Mesenchymal stem cell (in vitro differentiated cells and primary cell): ENCODE data around the gene CAPN9.

Experiments used
- DNase-seq: peaks from one replicate; pipeline ENCODE4 v3.0.0-alpha.2; 2013
- H2AFZ ChIP-seq: one replicate; pipeline ENCODE4 v1.6.1; 2013; ENCODE audit warnings: low read depth, mild to moderate bottlenecking, control low read depth, inconsistent platforms, low read length, moderate library complexity
- H2AK5ac ChIP-seq: 2 replicates; pipeline ENCODE4 v1.6.1; 2013; ENCODE audit warnings: low read length, moderate library complexity, mild to moderate bottlenecking, inconsistent platforms; ENCODE audit not compliant: severe bottlenecking
- H2BK120ac ChIP-seq: one replicate; pipeline ENCODE4 v1.6.1; 2013; ENCODE audit warnings: low read depth, mild to moderate bottlenecking, inconsistent platforms, low read length, moderate library complexity
- H2BK12ac ChIP-seq, 2 experiments: one replicate each; pipeline ENCODE4 v1.6.1; 2013; ENCODE audit warnings: inconsistent platforms in 2 of 2, low read length in 2 of 2, mild to moderate bottlenecking in 2 of 2, moderate library complexity in 2 of 2, control low read depth in 1 of 2
- H2BK15ac ChIP-seq: one replicate; pipeline ENCODE4 v1.6.1; 2013; ENCODE audit warnings: mild to moderate bottlenecking, low read depth, inconsistent platforms; ENCODE audit not compliant: poor library complexity, severe bottlenecking
- H2BK5ac ChIP-seq: 2 replicates; pipeline ENCODE4 v1.6.1; 2013; ENCODE audit warnings: low read depth, mild to moderate bottlenecking, low read length, control low read depth, inconsistent platforms; ENCODE audit not compliant: poor library complexity, severe bottlenecking
- H3K14ac ChIP-seq, 2 experiments: one replicate each; pipeline ENCODE4 v1.6.1; 2013; ENCODE audit warnings: inconsistent platforms in 2 of 2, low read length in 2 of 2, control low read depth in 1 of 2, mild to moderate bottlenecking in 1 of 2, moderate library complexity in 1 of 2
- H3K18ac ChIP-seq, 2 experiments: one replicate each; pipeline ENCODE4 v1.6.1; 2013; ENCODE audit warnings: inconsistent platforms in 2 of 2, low read length in 2 of 2, control low read depth in 1 of 2, low read depth in 1 of 2, mild to moderate bottlenecking in 1 of 2
- H3K23ac ChIP-seq, 2 experiments: one replicate each; pipeline ENCODE4 v1.6.1; 2013; ENCODE audit warnings: inconsistent platforms in 2 of 2, low read length in 2 of 2, mild to moderate bottlenecking in 2 of 2, moderate library complexity in 2 of 2, control low read depth in 1 of 2
- H3K27ac ChIP-seq: 2 replicates; pipeline ENCODE4 v1.5.1; 2013; ENCODE audit warnings: mild to moderate bottlenecking, moderate library complexity, low read length, control low read depth, inconsistent platforms; ENCODE audit not compliant: poor library complexity, severe bottlenecking
- H3K27me3 ChIP-seq, 2 experiments: 2 replicates each; pipeline versions ENCODE4 v1.6.1 to v1.7.0; 2013; ENCODE audit warnings: low read length in 2 of 2, mild to moderate bottlenecking in 2 of 2, moderate library complexity in 2 of 2, control low read depth in 1 of 2, inconsistent platforms in 1 of 2; ENCODE audit not compliant: control insufficient read depth in 1 of 2, insufficient read depth in 1 of 2
- H3K36me3 ChIP-seq, 2 experiments: 2 replicates each; pipeline versions ENCODE4 v1.6.1 to v1.7.0; 2013; ENCODE audit warnings: low read length in 2 of 2, control low read depth in 1 of 2, inconsistent platforms in 1 of 2, low read depth in 1 of 2, mild to moderate bottlenecking in 1 of 2; ENCODE audit not compliant: insufficient read depth in 2 of 2, control insufficient read depth in 1 of 2
- H3K4ac ChIP-seq, 2 experiments: one replicate each; pipeline ENCODE4 v1.6.1; 2013; ENCODE audit warnings: inconsistent platforms in 2 of 2, low read length in 2 of 2, mild to moderate bottlenecking in 2 of 2, moderate library complexity in 2 of 2, control low read depth in 1 of 2, low read depth in 1 of 2
- H3K4me1 ChIP-seq: 2 replicates; pipeline ENCODE4 v1.6.1; 2013; ENCODE audit warnings: low read depth, low read length, control low read depth; ENCODE audit not compliant: control insufficient read depth, insufficient read depth
- H3K4me2 ChIP-seq: 2 replicates; pipeline ENCODE4 v1.6.1; 2013; ENCODE audit warnings: low read length, mild to moderate bottlenecking, inconsistent platforms; ENCODE audit not compliant: poor library complexity, severe bottlenecking
- H3K4me3 ChIP-seq, 2 experiments: 2 replicates each; pipeline versions ENCODE4 v1.5.1 to v1.7.0; 2013; ENCODE audit warnings: low read length in 2 of 2, mild to moderate bottlenecking in 2 of 2, control low read depth in 1 of 2, low read depth in 1 of 2; ENCODE audit not compliant: insufficient read depth in 1 of 2
- H3K79me1 ChIP-seq: replicated peaks from 2 replicates; pipeline ENCODE4 v1.6.1; 2013; ENCODE audit warnings: mild to moderate bottlenecking, control low read depth, low read length, inconsistent platforms; ENCODE audit not compliant: poor library complexity, severe bottlenecking
- H3K9ac ChIP-seq: 2 replicates; pipeline ENCODE4 v1.7.0; 2013; ENCODE audit warnings: mild to moderate bottlenecking, low read length, moderate library complexity
- H3K9me3 ChIP-seq: 2 replicates; pipeline ENCODE4 v1.7.0; 2013; ENCODE audit warnings: mild to moderate bottlenecking, low read length; ENCODE audit not compliant: control insufficient read depth
- H4K8ac ChIP-seq: one replicate; pipeline ENCODE4 v1.6.1; 2013; ENCODE audit warnings: inconsistent platforms, mild to moderate bottlenecking, low read length, moderate library complexity
- H4K91ac ChIP-seq: one replicate; pipeline ENCODE4 v1.6.1; 2013; ENCODE audit warnings: mild to moderate bottlenecking, low read length, inconsistent platforms
- WGBS: methylation state at CpG from one replicate; pipeline ENCODE4 v1.1.7; 2013; ENCODE audit warnings: mixed read lengths; 5-methylcytosine and 5-hydroxymethylcytosine counted together

Gene CAPN9

DNA sequence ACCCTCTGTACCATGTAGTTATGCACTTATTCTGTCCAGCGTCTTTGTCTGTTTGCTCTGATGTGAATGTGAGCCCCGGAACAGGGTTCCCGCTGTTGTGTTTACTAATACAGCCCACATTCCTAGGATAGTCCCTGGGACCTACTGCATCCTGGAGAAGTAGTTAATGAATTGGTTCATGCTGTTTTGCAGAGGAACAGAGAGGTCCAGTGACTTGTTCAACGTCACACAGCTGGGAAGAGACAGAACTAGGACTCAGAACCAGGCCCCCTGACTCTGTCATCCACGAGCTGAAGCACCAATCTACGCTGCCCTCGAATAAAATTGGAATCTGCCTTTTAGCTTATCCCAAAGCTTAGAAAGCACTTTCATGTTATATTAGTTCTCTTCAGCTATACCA lies 34.0 kb upstream of the CAPN9 start:
- Histone ChIP-seq H2BK15ac (no peak overlapping the region), H2BK120ac (no peak overlapping the region), H4K8ac (no peak overlapping the region), H3K18ac (no peak overlapping the region), H2BK5ac (no peak overlapping the region), H3K27me3 (peaks cover 7 to 13% of the 10 kb centered on the region in 2 experiments), H3K9me3 (no peaks in the 10 kb centered on the region), H3K4me3 (no peak overlapping the region), H3K27ac (no peak overlapping the region), H3K36me3 (no peaks in the 10 kb centered on the region), H4K91ac (no peak overlapping the region), H2BK12ac (no peak overlapping the region), H2AK5ac (no peak overlapping the region), H3K4ac (no peak overlapping the region), H3K14ac (peak overlapping the region in 1 of 2 experiments; percentile 9), H3K79me1 (no peaks in the 10 kb centered on the region), H3K4me2 (no peak overlapping the region), H3K23ac (no peak overlapping the region), H2AFZ (no peak overlapping the region), H3K9ac (no peak overlapping the region), H3K4me1 (peaks cover 11% of the 10 kb centered on the region)
- WGBS, result 85% methylated on average over 7 of the region's 7 CpGs
- DNase-seq, result no peak

- peak overlapping the region in 1 of 2 experiments; percentile 62 for H3K4me3 ChIP-seq
- H4K91ac ChIP-seq, result no peak overlapping the region
- H3K18ac ChIP-seq, result peak overlapping the region in 1 of 2 experiments; percentile 42
- no peak overlapping the region for H2BK15ac ChIP-seq
- H3K9me3 ChIP-seq, result no peaks in the 10 kb centered on the region
- no peak overlapping the region for H2AFZ ChIP-seq
- H3K14ac ChIP-seq, result peak overlapping the region in 1 of 2 experiments; percentile 7
- WGBS, result 82% methylated on average over 8 of the region's 8 CpGs
- H2BK12ac ChIP-seq, result peak overlapping the region in 1 of 2 experiments; percentile 45
- H3K27me3 ChIP-seq, result peaks cover 7 to 13% of the 10 kb centered on the region in 2 experiments
- H2BK120ac ChIP-seq, result no peak overlapping the region
- no peak overlapping the region for H3K23ac ChIP-seq
- no peaks in the 10 kb centered on the region for H3K79me1 ChIP-seq
- peak overlapping the region; percentile 46 for H3K9ac ChIP-seq
- H3K4me1 ChIP-seq, result peaks cover 11% of the 10 kb centered on the region
- H3K36me3 ChIP-seq, result no peaks in the 10 kb centered on the region
- H2BK5ac ChIP-seq, result no peak overlapping the region
- H3K4me2 ChIP-seq, result no peak overlapping the region
- H3K27ac ChIP-seq, result no peak overlapping the region
- H3K4ac ChIP-seq, result peak overlapping the region in 1 of 2 experiments; percentile 13
- H2AK5ac ChIP-seq, result no peak overlapping the region
- no peak for DNase-seq
- no peak overlapping the region for H4K8ac ChIP-seq
Measured at GRCh38 chr1:230713547-230713914, 33.7 kb upstream of the CAPN9 start.

DNA sequence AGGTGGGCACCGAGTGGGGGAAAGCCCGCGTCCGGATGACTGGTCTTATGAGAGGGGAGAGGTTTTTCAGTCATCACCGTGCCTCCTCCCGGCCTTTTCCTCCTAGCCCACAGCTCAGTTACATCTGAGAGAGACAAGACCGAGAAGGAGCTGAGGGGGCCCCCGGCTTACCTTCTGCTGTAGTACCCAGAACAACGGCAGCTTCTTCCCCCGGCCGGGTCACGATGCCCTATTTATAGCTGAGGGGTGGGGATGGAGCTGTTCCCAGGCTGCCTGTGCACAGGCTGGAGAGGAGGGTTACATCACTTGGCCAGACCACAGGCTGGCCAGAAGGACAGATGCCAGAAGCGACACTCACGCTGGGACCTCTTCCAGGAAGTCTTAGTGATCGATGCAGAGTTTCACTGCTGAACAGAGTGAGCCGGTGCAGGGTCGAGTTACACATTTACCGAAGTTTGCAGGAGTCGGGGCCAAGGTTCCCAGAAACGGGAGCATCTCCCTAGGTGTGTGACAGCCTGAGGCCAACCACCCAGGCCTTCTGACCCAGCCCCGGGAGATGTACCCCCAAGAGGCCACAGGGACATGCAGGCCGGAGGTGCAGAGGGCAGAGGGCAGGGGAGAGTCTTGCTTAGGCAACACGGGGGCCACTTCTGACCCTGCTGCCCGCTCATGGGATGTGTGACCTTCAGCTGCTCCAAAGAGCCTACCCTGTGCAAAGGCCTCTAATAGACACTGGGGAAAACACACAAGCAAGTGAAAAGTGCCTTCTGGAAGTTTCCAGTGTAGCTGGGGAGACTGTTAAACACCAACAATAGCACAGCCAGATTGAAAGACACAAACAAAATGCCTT lies 33.0 kb upstream of the CAPN9 start, which contains the start of gene AGT:
Gene AGT, minus strand, starts transcription at position 208 of the 850 bp plus-strand sequence. CDS start 3,299 bp downstream, outside the sequence.
- Histone ChIP-seq H3K27me3 (peaks cover 7 to 10% of the 10 kb centered on the region in 2 experiments), H3K18ac (peak within 1 kb of the TSS in 1 of 2 experiments; percentile 42), H3K4me3 (peak within 1 kb of the TSS in 1 of 2 experiments; percentile 62), H2AK5ac (no peak within 1 kb of the TSS), H2BK12ac (peak within 1 kb of the TSS in 1 of 2 experiments; percentile 45), H2BK120ac (no peak within 1 kb of the TSS), H2AFZ (no peak within 1 kb of the TSS), H3K4ac (peak within 1 kb of the TSS in 1 of 2 experiments; percentile 13), H3K27ac (no peak within 1 kb of the TSS), H3K4me2 (peak within 1 kb of the TSS; percentile 19), H3K36me3 (no peaks in the 10 kb centered on the region), H3K79me1 (no peaks in the 10 kb centered on the region), H2BK5ac (no peak within 1 kb of the TSS), H4K91ac (peak within 1 kb of the TSS; percentile 70), H3K9ac (peak within 1 kb of the TSS; percentile 46), H3K23ac (no peak within 1 kb of the TSS), H3K9me3 (no peaks in the 10 kb centered on the region), H3K4me1 (peaks cover 11% of the 10 kb centered on the region), H2BK15ac (no peak within 1 kb of the TSS), H4K8ac (no peak within 1 kb of the TSS), H3K14ac (peak within 1 kb of the TSS in 1 of 2 experiments; percentile 9)
- 49% methylated on average over 18 of the region's 24 CpGs for WGBS
- peak; percentile 80 for DNase-seq

DNA sequence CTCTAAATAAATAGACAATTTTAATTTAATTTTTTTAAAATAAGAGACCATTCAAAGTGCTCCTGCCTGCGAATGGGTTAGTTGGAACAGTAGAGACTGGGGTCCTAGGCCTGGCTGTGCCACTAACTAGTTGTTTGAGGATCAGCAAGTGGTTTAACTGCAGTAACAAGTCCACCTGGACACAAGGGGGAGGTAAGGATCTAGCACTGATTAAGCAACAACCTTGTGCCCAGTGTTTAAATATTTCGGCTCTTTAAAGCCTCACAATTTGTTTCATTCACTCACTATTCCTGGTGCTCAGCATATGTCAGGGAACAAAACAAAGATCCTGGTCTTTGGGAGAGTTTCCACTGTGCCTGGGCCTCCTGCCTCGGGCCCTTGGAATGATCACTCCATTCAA lies 31.7 kb upstream of the CAPN9 start:
- no peaks in the 10 kb centered on the region for H3K79me1 ChIP-seq
- H2AK5ac ChIP-seq, result no peak overlapping the region
- H3K27me3 ChIP-seq, result peaks cover 7 to 10% of the 10 kb centered on the region in 2 experiments
- H3K36me3 ChIP-seq, result no peaks in the 10 kb centered on the region
- H3K4me2 ChIP-seq, result no peak overlapping the region
- H2BK120ac ChIP-seq, result no peak overlapping the region
- H3K4ac ChIP-seq, result no peak overlapping the region
- WGBS, result 81% methylated on average over 2 of the region's 3 CpGs
- H2AFZ ChIP-seq, result no peak overlapping the region
- no peak overlapping the region for H4K8ac ChIP-seq
- H2BK12ac ChIP-seq, result no peak overlapping the region
- H2BK15ac ChIP-seq, result no peak overlapping the region
- H3K23ac ChIP-seq, result no peak overlapping the region
- H3K9me3 ChIP-seq, result no peaks in the 10 kb centered on the region
- H3K9ac ChIP-seq, result no peak overlapping the region
- no peak overlapping the region for H3K27ac ChIP-seq
- no peak overlapping the region for H3K4me3 ChIP-seq
- no peak overlapping the region for H2BK5ac ChIP-seq
- H3K14ac ChIP-seq, result no peak overlapping the region
- H3K18ac ChIP-seq, result no peak overlapping the region
- H4K91ac ChIP-seq, result no peak overlapping the region
- DNase-seq, result no peak
- peaks cover 11% of the 10 kb centered on the region for H3K4me1 ChIP-seq
